Retinal pigment epithelial cell (primary cell): ENCODE data around the gene UQCR11.

Experiments used
- DNase-seq: peaks from one replicate; pipeline ENCODE4 v3.0.0-alpha.2; 2010; ENCODE audit warnings: low read depth
- H3K4me3 ChIP-seq: 2 replicates; pipeline ENCODE4 v1.5.1; 2011; ENCODE audit warnings: mild to moderate bottlenecking, low read length, control low read depth, moderate library complexity
- TF ChIP-seq, protein P1 (sequence below): conservative IDR thresholded peaks from 2 replicates; pipeline ENCODE4 v1.5.1; 2011; ENCODE audit warnings: low read depth, low read length, control low read depth, inconsistent platforms

The UQCR11 gene

DNA sequence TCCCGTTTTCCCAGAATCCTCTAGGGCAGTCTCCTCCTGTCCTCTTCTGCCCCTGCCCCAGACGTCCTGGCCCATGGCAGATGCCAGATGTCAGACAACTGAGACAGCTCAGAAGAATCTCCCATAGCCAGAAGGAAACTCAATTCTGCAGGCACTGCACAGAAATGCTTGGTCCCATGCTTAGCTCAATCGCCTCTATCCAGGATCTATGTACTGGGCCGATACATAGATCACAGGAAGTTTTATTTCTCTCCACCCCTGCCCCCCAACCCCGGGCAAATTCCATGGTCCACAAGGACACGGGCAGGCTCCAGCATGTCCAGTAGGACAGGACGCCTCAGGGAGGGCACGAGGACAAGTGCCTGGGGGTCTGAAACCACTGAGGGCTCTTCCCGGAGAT lies 17.4 kb downstream of the UQCR11 start:
- no peak for DNase-seq
- H3K4me3 ChIP-seq = no peak overlapping the region
- TF ChIP-seq, protein P1, sequence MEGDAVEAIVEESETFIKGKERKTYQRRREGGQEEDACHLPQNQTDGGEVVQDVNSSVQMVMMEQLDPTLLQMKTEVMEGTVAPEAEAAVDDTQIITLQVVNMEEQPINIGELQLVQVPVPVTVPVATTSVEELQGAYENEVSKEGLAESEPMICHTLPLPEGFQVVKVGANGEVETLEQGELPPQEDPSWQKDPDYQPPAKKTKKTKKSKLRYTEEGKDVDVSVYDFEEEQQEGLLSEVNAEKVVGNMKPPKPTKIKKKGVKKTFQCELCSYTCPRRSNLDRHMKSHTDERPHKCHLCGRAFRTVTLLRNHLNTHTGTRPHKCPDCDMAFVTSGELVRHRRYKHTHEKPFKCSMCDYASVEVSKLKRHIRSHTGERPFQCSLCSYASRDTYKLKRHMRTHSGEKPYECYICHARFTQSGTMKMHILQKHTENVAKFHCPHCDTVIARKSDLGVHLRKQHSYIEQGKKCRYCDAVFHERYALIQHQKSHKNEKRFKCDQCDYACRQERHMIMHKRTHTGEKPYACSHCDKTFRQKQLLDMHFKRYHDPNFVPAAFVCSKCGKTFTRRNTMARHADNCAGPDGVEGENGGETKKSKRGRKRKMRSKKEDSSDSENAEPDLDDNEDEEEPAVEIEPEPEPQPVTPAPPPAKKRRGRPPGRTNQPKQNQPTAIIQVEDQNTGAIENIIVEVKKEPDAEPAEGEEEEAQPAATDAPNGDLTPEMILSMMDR = no peak

DNA sequence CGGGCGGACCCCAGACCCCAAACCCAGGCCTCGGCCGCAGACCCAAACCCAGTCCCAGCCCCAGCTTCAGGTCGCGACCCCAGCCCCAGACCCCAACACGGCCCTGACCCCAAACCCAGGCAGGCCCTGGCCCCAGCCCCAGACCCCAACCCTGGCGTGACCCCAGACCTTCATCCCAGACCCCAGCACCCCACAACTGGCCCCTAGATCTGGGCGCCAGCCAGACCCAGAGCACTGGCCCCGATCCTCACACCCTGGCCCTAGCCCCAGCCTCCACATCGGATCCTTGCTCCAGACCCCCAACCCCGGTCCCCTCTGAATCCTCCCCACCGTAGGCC lies 20.1 kb downstream of the UQCR11 start:
- TF ChIP-seq, protein P1 = no peak
- no peak overlapping the region for H3K4me3 ChIP-seq

DNA sequence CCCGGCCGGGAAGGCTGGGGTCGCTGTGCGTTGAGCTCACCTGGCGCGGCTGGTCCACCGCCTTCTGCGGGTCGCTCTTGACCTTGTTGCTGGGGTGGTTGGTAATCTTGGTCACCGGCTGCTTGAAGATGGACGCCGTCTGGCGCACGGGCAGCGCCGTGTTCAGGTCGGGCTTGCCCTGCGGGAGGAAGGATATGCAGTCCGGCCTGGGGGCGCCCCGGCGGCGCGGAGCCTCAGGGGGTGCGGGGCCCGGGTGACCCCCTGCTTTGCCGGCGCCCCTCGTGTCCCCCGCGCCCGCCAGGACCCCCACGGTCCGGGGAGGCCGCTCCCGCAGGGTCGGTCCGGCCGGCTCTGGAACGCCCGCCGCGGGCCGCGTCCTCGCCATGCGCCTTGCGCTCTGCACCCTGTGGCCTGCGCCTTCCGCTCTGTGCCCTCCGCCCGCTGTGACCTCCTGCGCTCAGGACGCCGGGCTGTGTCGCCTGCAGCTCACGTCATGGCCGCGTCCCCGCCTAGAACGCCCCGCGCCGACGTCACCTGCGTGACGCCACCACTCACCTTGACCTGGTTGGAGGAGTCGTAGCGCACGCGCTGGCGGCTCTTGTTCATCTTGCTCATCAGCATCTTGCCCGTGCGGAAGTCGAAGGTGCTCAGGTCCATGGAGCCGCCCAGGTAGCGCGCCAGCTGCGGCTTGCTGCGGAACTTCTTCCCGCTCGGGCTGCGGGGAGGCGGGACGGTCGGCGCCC lies 20.6 kb downstream of the UQCR11 start:
- TF ChIP-seq, protein P1 = no peak

More for the DNA sequence above, 20.1 kb downstream of the UQCR11 start:
- DNase-seq = no peak

DNA sequence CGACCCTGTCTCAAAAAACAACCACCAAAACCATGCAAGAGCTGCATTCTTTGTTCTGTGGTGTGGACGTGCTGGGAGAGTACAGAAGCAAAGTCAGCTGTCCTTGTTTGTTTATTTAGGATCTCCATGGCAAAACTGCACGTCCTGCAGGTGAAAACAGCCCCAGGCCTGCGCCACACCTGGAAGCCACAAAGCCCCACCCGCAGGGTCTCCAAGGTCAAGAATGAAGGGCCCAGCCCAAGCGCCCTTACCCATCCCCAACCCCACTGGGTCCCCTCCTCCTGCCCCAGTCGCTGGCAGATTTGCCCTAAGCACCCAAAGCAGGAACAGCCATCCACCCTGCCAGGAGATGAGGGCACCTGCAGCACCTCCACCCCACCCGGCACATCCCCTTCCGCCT lies 23.1 kb downstream of the UQCR11 start:
- TF ChIP-seq, protein P1 = no peak
- no peak overlapping the region for H3K4me3 ChIP-seq
- DNase-seq = no peak

More for the DNA sequence above, 20.6 kb downstream of the UQCR11 start:
- no peak for DNase-seq
- no peak overlapping the region for H3K4me3 ChIP-seq

DNA sequence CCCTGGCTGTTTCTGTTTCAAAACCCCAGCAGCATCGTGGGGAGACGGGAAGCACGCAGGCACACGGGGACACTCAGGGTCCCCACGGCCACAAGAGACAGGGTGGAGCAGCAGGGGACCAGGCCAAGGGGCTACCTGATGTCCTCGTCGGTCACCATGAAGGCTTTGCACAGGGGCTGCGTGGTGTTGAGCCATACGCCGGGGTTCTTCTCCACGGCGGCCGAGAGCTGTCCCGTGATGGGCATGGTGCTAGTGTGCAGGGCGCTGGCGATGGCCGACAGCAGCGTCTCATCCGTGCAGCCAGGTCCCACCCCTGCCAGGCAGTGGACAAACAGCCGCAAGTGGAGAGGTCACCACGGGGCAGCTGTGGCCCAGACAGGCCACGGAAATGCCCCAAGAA lies 24.3 kb downstream of the UQCR11 start:
- no peak for DNase-seq
- no peak overlapping the region for H3K4me3 ChIP-seq
- TF ChIP-seq, protein P1 = no peak

DNA sequence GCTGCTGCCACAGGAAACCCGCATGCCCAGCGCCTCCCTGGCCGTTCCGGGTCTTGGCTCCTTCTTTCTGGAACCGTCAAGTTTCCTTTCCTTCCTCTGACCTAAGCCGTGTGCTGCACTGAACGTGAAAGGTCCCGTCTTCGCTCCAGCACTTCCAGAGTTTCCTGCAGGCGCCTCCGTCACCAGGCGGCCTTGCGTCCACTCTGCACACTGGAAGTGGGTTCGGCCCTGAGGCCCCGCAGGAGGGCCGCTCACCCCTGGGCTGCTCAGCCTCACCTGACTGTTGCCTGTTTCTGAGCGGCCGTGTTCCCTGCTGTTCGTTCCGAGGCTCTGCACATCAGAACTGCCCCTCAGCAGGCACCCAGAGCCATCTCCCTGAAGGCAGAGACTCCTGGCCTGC lies 24.9 kb downstream of the UQCR11 start:
- no peak for DNase-seq
- TF ChIP-seq, protein P1 = no peak
- H3K4me3 ChIP-seq = no peak overlapping the region

DNA sequence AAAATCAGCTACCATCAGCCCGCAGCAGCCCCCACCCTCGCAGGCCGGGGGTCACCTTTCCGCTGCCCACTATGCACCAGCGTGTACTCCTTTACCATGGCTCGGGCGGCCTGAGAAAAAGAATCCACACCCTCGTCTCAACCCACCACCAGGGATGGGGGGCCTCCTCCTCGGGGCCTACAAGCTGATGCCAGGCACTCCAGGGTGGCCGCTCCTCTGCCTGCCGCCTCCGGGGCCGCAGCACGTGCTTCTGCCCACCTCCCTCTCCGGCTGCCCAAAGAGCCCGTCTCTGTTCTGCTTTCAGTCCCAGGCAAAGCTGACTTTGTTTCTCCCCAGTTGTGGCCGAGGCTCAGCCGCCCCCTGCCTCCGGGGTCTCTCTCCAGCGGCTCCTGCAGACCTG lies 26.0 kb downstream of the UQCR11 start:
- no peak for DNase-seq
- TF ChIP-seq, protein P1 = no peak
- H3K4me3 ChIP-seq = no peak overlapping the region
